ENCODE data around the gene PLPP3. TPM values are rescaled to one million over a fixed set of nuclear protein-coding genes. Genes with fewer than 3 reads are reported as not detected.

PLPP3 gene
- total RNA-seq, 4 donors from 2014 or later = 33.6 to 113 (median 67.1) TPM

GRCh38 chr1:56516539-56517252 lies 62.7 kb downstream of the PLPP3 start:
- no peak overlapping the region for H3K4me3 ChIP-seq (ENCODE audit: low read depth, poor library complexity, severe bottlenecking)
- 37 to 45% methylated on average over 7 of the region's 7 CpGs for WGBS, 2 donors
- TF ChIP-seq POLR2A (IDR thresholded peaks at IDR 0.05) = no peak
- intact Hi-C loops (cut with DNase I; ENCODE audit: low total_unique reads) = no loop called here
- peak in 1 of 2 donors; percentile 44 for DNase-seq (ENCODE audit: low spot score in 2 of 2)

DNA sequence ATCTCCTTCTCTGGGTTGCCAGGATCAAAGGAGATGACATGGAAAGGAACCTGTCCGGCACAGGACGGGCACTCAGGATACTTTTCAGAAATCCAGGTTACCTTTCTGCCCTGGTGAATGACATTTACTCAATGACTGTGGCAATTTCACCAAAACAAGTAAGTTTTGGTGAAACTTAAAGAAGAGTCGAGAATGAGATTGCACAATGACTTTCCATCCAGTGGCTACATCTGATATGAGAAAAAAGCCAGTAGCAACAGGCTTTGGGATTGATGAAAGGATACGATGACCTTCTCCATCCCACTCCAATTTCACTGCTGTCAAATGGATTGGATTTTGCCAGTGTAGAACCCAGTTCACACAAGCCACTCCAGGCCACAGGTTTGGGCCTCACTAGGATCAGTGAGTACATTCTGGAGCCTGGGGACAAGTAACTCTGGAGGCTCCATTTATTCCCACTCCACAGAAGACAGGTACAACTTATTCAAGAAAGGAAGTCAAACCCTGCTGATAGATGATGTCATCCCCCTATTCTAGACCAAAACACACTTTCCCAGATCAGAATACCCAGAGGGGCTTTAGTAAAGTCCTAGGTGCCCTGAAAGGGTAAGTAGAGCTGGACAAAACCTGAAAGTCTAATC lies 63.3 kb downstream of the PLPP3 start:
- DNase-seq (ENCODE audit: low spot score in 2 of 2) = no peak
- WGBS, 2 donors = 90 to 93% methylated on average over 4 of the region's 4 CpGs
- H3K4me3 ChIP-seq (ENCODE audit: low read depth, poor library complexity, severe bottlenecking) = no peak overlapping the region
- intact Hi-C loops (cut with DNase I; ENCODE audit: low total_unique reads) = no loop called here
- TF ChIP-seq POLR2A (IDR thresholded peaks at IDR 0.05) = no peak
- TF ChIP-seq, protein P1, sequence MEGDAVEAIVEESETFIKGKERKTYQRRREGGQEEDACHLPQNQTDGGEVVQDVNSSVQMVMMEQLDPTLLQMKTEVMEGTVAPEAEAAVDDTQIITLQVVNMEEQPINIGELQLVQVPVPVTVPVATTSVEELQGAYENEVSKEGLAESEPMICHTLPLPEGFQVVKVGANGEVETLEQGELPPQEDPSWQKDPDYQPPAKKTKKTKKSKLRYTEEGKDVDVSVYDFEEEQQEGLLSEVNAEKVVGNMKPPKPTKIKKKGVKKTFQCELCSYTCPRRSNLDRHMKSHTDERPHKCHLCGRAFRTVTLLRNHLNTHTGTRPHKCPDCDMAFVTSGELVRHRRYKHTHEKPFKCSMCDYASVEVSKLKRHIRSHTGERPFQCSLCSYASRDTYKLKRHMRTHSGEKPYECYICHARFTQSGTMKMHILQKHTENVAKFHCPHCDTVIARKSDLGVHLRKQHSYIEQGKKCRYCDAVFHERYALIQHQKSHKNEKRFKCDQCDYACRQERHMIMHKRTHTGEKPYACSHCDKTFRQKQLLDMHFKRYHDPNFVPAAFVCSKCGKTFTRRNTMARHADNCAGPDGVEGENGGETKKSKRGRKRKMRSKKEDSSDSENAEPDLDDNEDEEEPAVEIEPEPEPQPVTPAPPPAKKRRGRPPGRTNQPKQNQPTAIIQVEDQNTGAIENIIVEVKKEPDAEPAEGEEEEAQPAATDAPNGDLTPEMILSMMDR (IDR thresholded peaks at IDR 0.05) = no peak

DNA sequence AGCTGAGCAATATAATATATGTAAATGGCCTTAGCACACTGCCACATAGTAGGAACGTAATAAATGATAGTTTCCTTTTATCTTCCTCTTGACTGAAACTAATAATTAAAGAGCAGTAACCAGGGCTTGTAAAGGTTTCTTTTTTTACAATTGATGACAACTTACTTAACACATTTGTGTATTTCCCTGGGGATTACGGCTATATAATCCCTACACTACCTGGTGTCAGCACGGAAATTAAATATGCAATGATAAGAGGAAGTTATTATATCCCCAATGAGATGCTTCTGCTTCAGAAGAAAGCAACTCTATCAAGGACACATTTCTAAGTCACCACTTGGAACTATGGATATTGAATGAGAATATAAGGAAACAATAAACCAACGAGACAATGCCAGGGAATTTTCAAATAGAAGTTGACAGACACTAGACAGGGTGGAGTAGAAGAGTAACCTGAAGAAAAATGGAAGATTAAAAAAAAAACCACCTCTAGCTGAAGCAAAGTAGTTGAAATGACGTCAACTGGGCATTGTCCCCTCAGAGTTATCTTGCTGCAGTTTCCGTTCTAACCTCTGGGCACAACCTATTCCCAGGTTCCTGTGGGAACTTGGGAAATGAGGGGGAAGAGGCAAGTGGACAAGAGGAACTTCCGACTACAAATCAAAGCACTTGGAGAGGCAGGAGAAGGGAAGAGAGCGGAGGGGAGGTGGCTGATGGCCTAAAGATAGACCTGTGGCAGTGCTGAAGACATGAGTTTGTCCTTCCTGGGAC lies 66.5 kb downstream of the PLPP3 start:
- DNase-seq (ENCODE audit: low spot score in 2 of 2) = no peak
- no peak overlapping the region for H3K4me3 ChIP-seq (ENCODE audit: low read depth, poor library complexity, severe bottlenecking)
- whole genome bisulfite sequencing, 2 donors = 79% methylated on average over 8 of the region's 8 CpGs
- intact Hi-C loops (cut with DNase I; ENCODE audit: low total_unique reads) = no loop called here
- TF ChIP-seq, protein P1 (IDR thresholded peaks at IDR 0.05) = no peak
- TF ChIP-seq POLR2A (IDR thresholded peaks at IDR 0.05) = no peak

GRCh38 chr1:56511766-56512165 lies 67.6 kb downstream of the PLPP3 start:
- H3K4me3 ChIP-seq (ENCODE audit: low read depth, poor library complexity, severe bottlenecking) = no peak overlapping the region

DNA sequence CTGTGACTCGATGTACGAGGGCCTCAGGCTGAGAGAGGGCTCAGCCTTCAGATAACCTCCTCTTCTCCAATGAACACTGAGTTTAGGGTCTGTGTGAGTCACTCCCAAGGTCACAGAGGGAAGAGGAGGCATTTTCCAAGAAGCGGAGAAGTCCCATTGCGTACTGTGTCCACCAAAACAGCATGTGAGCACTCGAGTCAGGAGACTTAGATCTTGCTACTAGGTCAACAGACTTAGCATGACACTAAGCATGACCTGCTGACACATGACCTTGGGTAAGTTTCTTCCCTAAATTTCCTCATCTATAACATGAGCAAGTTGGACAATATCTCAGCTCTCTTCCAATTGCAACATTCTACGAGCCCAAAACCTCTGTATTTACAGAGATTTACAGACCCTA lies 68.0 kb downstream of the PLPP3 start:
- intact Hi-C loops (cut with DNase I; ENCODE audit: low total_unique reads) = no loop called here
- 85 to 96% methylated on average over 6 of the region's 6 CpGs for WGBS, 2 donors

More at GRCh38 chr1:56511766-56512165, 67.6 kb downstream of the PLPP3 start:
- WGBS, 2 donors = 97 to 98% methylated on average over 8 of the region's 8 CpGs
- intact Hi-C loops (cut with DNase I; ENCODE audit: low total_unique reads) = no loop called here
- DNase-seq (ENCODE audit: low spot score in 2 of 2) = no peak
- TF ChIP-seq POLR2A (IDR thresholded peaks at IDR 0.05) = no peak
- TF ChIP-seq, protein P1 (IDR thresholded peaks at IDR 0.05) = no peak

More for the DNA sequence above, 68.0 kb downstream of the PLPP3 start:
- no peak overlapping the region for H3K4me3 ChIP-seq (ENCODE audit: low read depth, poor library complexity, severe bottlenecking)
- TF ChIP-seq, protein P1 (IDR thresholded peaks at IDR 0.05) = no peak
- no peak for TF ChIP-seq POLR2A (IDR thresholded peaks at IDR 0.05)
- DNase-seq (ENCODE audit: low spot score in 2 of 2) = no peak

Data from lower leg skin (tissue), 4 donors.